Calu3 (cell line): Measurements from ENCODE around the gene LZTFL1. TPM values are rescaled to one million over a fixed set of nuclear protein-coding genes. Genes with fewer than 3 reads are reported as not detected.

Experiments
- BruUV-seq: library from RNA; stranded (reverse); fragments of 400-500 nt; replicated peaks from 2 replicates; lab custom pipeline; 2021; lab: Mats Ljungman, UMichigan
- CTCF ChIA-PET: fragments of 300-600 bp; sonication (Branson Sonifier 250); formaldehyde crosslinking; loops from one replicate; lab custom pipeline; 2022; ENCODE audit warnings: antibody characterized with exemption; lab: Charles Lee
- DNase-seq: peaks from one replicate; pipeline ENCODE4 v3.0.0; 2022
- H3K27ac Mint-ChIP-seq: one replicate; pipeline ENCODE4 v1.8.0; 2022; ENCODE audit warnings: mixed read lengths; ENCODE audit not compliant: unreplicated experiment
- H3K27me3 Mint-ChIP-seq: one replicate; pipeline ENCODE4 v1.8.0; 2022; ENCODE audit warnings: mixed read lengths; ENCODE audit not compliant: unreplicated experiment
- H3K36me3 Mint-ChIP-seq: one replicate; pipeline ENCODE4 v1.8.0; 2022; ENCODE audit warnings: mild to moderate bottlenecking, moderate library complexity, mixed read lengths; ENCODE audit not compliant: insufficient read depth, unreplicated experiment
- H3K4me1 Mint-ChIP-seq: one replicate; pipeline ENCODE4 v1.8.0; 2022; ENCODE audit warnings: mild to moderate bottlenecking, low read depth, mixed read lengths; ENCODE audit not compliant: unreplicated experiment
- H3K4me3 Mint-ChIP-seq: one replicate; pipeline ENCODE4 v1.8.0; 2022; ENCODE audit warnings: mild to moderate bottlenecking, low read depth, moderate library complexity, mixed read lengths; ENCODE audit not compliant: unreplicated experiment
- H3K9me3 Mint-ChIP-seq: one replicate; pipeline ENCODE4 v1.8.0; 2022; ENCODE audit warnings: low read depth, mixed read lengths; ENCODE audit not compliant: unreplicated experiment
- CTCF ChIP-seq: fragments of 200-600 bp; IDR thresholded peaks from one replicate; pipeline ENCODE4 v1.8.0; 2022; ENCODE audit warnings: antibody characterized with exemption; ENCODE audit not compliant: unreplicated experiment
- intact Hi-C: fragments of 100-400 bp; cut with micrococcal nuclease; formaldehyde crosslinking; loops from one replicate; pipeline ENCODE4 v1.10.0; 2022; ENCODE audit not compliant: unreplicated experiment
- total RNA-seq: library from RNA; stranded (reverse); gene quantifications from 2 replicates; pipeline ENCODE4 v1.2.3, GENCODE V29; 2022

Gene LZTFL1
- total RNA-seq, 1 experiment from 2014 or later = 12.7 TPM

- H3K4me1 Mint-ChIP-seq = no peaks in the 10 kb centered on the region
- no peaks in the 10 kb centered on the region for H3K9me3 Mint-ChIP-seq
- no TSS peak for BruUV-seq
- CTCF ChIA-PET = interaction anchor here (1.3 kb wide), 1 partner anchor 10 kb away, joined by 3 read pairs; no protein-coding TSS in a partner anchor
- DNase-seq = no peak
- H3K27me3 Mint-ChIP-seq = peaks cover 32% of the 10 kb centered on the region
- TF ChIP-seq CTCF = no peak
- intact Hi-C loops = no loop called here
- H3K36me3 Mint-ChIP-seq = no peaks in the 10 kb centered on the region
- H3K27ac Mint-ChIP-seq = no peak overlapping the region
- no peak overlapping the region for H3K4me3 Mint-ChIP-seq
Measured at GRCh38 chr3:45783667-45784066, 58.3 kb downstream of the LZTFL1 start.

- Mint-ChIP-seq H3K27ac (no peak overlapping the region), H3K9me3 (no peaks in the 10 kb centered on the region)
Measured at GRCh38 chr3:45782381-45782780, 59.5 kb downstream of the LZTFL1 start.

GRCh38 chr3:45781841-45782240, 60.1 kb downstream of the LZTFL1 start:
- CTCF ChIA-PET = interaction anchor here (0.6 kb wide), 1 partner anchor 29 kb away, joined by 7 read pairs; no protein-coding TSS in a partner anchor
- H3K9me3 Mint-ChIP-seq = no peaks in the 10 kb centered on the region
- no peaks in the 10 kb centered on the region for H3K36me3 Mint-ChIP-seq
- H3K4me3 Mint-ChIP-seq = no peak overlapping the region
- H3K27me3 Mint-ChIP-seq = peaks cover 22% of the 10 kb centered on the region
- BruUV-seq = no TSS peak
- TF ChIP-seq CTCF = no peak
- no peaks in the 10 kb centered on the region for H3K4me1 Mint-ChIP-seq
- no peak overlapping the region for H3K27ac Mint-ChIP-seq
- no peak for DNase-seq
- intact Hi-C loops = no loop called here

More at GRCh38 chr3:45782381-45782780, 59.5 kb downstream of the LZTFL1 start:
- intact Hi-C loops = no loop called here
- BruUV-seq = no TSS peak
- no peak for TF ChIP-seq CTCF
- CTCF ChIA-PET = interaction anchor here (1.3 kb wide), 1 partner anchor 11 kb away, joined by 3 read pairs; no protein-coding TSS in a partner anchor
- H3K27me3 Mint-ChIP-seq = peaks cover 27% of the 10 kb centered on the region
- no peak for DNase-seq
- no peak overlapping the region for H3K4me3 Mint-ChIP-seq
- H3K4me1 Mint-ChIP-seq = no peaks in the 10 kb centered on the region
- no peaks in the 10 kb centered on the region for H3K36me3 Mint-ChIP-seq

- intact Hi-C loops = no loop called here
- no peak overlapping the region for H3K27ac Mint-ChIP-seq
- no peak for TF ChIP-seq CTCF
- no peaks in the 10 kb centered on the region for H3K9me3 Mint-ChIP-seq
- DNase-seq = no peak
- H3K27me3 Mint-ChIP-seq = peaks cover 18% of the 10 kb centered on the region
- H3K36me3 Mint-ChIP-seq = no peaks in the 10 kb centered on the region
- no peaks in the 10 kb centered on the region for H3K4me1 Mint-ChIP-seq
- CTCF ChIA-PET = interaction anchor here (0.6 kb wide), 1 partner anchor 29 kb away, joined by 7 read pairs; no protein-coding TSS in a partner anchor
- BruUV-seq = no TSS peak
- H3K4me3 Mint-ChIP-seq = no peak overlapping the region
Measured at GRCh38 chr3:45781271-45781670, 60.6 kb downstream of the LZTFL1 start.
